ENCODE results near the gene SYNE2. TPM values are rescaled to one million over a fixed set of nuclear protein-coding genes. Genes with fewer than 3 reads are reported as not detected.

The SYNE2 gene
- total and polyA plus RNA-seq, 2 of the 8 experiments (the other 6 are each of a cell fraction or from before 2014, with no cell fraction given) = 32.6 to 46.1 TPM

DNA sequence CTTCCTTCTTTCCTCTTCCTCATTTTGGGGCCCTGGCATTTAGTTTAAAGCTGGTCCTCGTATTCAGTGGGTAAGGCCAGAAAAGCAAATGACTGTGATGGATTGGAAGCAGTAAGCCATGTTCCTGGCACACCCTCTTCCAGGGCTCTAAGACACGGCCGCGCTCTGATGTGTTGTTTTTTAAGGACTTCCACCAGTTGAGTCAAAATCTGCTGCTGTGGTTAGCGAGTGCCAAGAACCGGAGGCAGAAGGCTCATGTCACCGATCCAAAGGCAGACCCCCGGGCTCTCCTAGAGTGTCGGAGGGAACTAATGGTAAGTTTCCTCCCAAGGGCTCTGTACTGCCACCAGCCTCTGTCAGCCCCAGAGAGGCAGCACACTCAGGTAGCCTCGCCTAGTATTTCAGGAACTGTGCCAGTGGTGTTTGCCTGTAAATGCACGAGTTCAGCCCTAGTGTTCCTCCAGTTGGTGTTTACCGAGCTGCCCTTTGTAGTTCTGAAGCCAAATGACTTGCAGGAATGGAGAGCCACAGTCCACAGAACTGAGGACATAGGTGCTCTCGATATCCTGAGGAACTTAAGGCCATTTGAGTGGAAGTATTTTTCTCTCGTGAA is 368.7 kb downstream of the SYNE2 start:
- no peak overlapping the region for H4K91ac ChIP-seq (replicated peaks; ENCODE audit: insufficient read length, low read length)
- no peak overlapping the region for H3K14ac ChIP-seq (ENCODE audit: insufficient read length)
- H3K4me1 ChIP-seq (replicated peaks in 1 of 4; ENCODE audit: control insufficient read depth in 3 of 4, insufficient read depth in 4 of 4, low read length in 3 of 4) = no peaks in the 10 kb centered on the region
- H2AFZ ChIP-seq (ENCODE audit: low read length) = no peak overlapping the region
- H4K20me1 ChIP-seq (replicated peaks in 1 of 2; ENCODE audit: control insufficient read depth in 1 of 2, insufficient read depth in 2 of 2, low read length in 2 of 2) = no peaks in the 10 kb centered on the region
- no peak overlapping the region for H3K56ac ChIP-seq (replicated peaks; ENCODE audit: insufficient read length, low read depth, low read length)
- H3K9me3 ChIP-seq (ENCODE audit: insufficient read depth in 2 of 2, low read depth in 1 of 2, low read length in 1 of 2) = no peaks in the 10 kb centered on the region
- no peak overlapping the region for H2BK120ac ChIP-seq (replicated peaks; ENCODE audit: low read depth, low read length)
- H2BK5ac ChIP-seq (ENCODE audit: low read depth, low read length) = no peak overlapping the region; the same call in 1 of the 2 replicates
- no peak overlapping the region for H4K8ac ChIP-seq (ENCODE audit: extremely low read depth, insufficient read depth, low read length)
- no peak overlapping the region for H3K9ac ChIP-seq (replicated peaks in 1 of 4; ENCODE audit: extremely low read depth in 1 of 4, low read depth in 3 of 4, low read length in 3 of 4)
- no peaks in the 10 kb centered on the region for H3K27me3 ChIP-seq (replicated peaks in 1 of 4; ENCODE audit: control insufficient read depth in 3 of 4, extremely low read depth in 1 of 4, insufficient read depth in 3 of 4, low read length in 3 of 4)
- H3K4ac ChIP-seq (replicated peaks; ENCODE audit: insufficient read length, low read depth, low read length) = no peak overlapping the region
- ChIA-PET POLR2A (ENCODE audit: partially characterized antibody) (no interaction called here), CTCF (ENCODE audit: partially characterized antibody) (interaction anchor here (0.6 to 2.6 kb wide), 3 partner anchors 12 to 910 kb away, joined by 3 to 8 read pairs (median 4); partner anchors contain the start of gene ESR2)
- H4K5ac ChIP-seq (ENCODE audit: insufficient read length, low read depth, low read length) = no peak overlapping the region
- H2BK15ac ChIP-seq (ENCODE audit: low read length) = no peak overlapping the region
- H3K79me2 ChIP-seq (ENCODE audit: control insufficient read depth in 1 of 2, insufficient read depth in 2 of 2, low read length in 2 of 2) = no peaks in the 10 kb centered on the region
- H3K23me2 ChIP-seq (ENCODE audit: low read depth, low read length) = no peaks in the 10 kb centered on the region
- no peak for DNase-seq (ENCODE audit: low read depth in 1 of 2, low spot score in 2 of 2)
- no peak overlapping the region for H2AK5ac ChIP-seq (ENCODE audit: low read depth, low read length)
- H3K36me3 ChIP-seq (ENCODE audit: control insufficient read depth in 2 of 4, insufficient read depth in 4 of 4, low read length in 3 of 4) = peaks cover 11 to 77% (median 43%) of the 10 kb centered on the region in 4 experiments
- 94% methylated on average over 13 of the region's 14 CpGs; no CpG with 5 or more reads in 1 of the 2 experiments for WGBS, 2 experiments (ENCODE audit: extremely low coverage in 1 of 2, insufficient coverage in 1 of 2, insufficient read length in 1 of 2, insufficient replicate concordance in 2 of 2, low coverage in 1 of 2, low lambda C conversion rate in 2 of 2, missing lambda C conversion rate in 1 of 2)
- no peaks in the 10 kb centered on the region for H3K79me1 ChIP-seq (ENCODE audit: low read depth, low read length)
- FAIRE-seq = no peak
- no peak overlapping the region for H2BK12ac ChIP-seq (ENCODE audit: low read depth, low read length)
- no peak overlapping the region for H3K4me2 ChIP-seq (ENCODE audit: insufficient read depth in 1 of 2, low read depth in 2 of 2, low read length in 2 of 2)
- no peak overlapping the region for H3K27ac ChIP-seq (ENCODE audit: low read depth, low read length)
- H3K18ac ChIP-seq (ENCODE audit: extremely low read depth, low read length) = no peak overlapping the region
- TF ChIP-seq SIX5 (IDR thresholded peaks at IDR 0.05; ENCODE audit: low read depth, low read length) (no peak), POU5F1 (IDR thresholded peaks at IDR 0.05; ENCODE audit: low read depth, low read length) (no peak), TAF1 (IDR thresholded peaks at IDR 0.05; ENCODE audit: low read depth, low read length) (no peak), NANOG (IDR thresholded peaks at IDR 0.05; ENCODE audit: insufficient read depth, low read depth, low read length, poor library complexity, severe bottlenecking) (no peak), YY1 (IDR thresholded peaks at IDR 0.05; ENCODE audit: low read depth, low read length) (no peak), JUND (IDR thresholded peaks at IDR 0.05; ENCODE audit: low read length) (no peak), EZH2 (IDR thresholded peaks at IDR 0.05; ENCODE audit: low read depth, low read length, severe bottlenecking) (no peak), SAP30 (IDR thresholded peaks at IDR 0.05; ENCODE audit: insufficient read depth, insufficient replicate concordance, low read length) (no peak), CHD1 (IDR thresholded peaks at IDR 0.05; ENCODE audit: low read depth, low read length) (no peak)
- TF ChIP-seq, protein P1, sequence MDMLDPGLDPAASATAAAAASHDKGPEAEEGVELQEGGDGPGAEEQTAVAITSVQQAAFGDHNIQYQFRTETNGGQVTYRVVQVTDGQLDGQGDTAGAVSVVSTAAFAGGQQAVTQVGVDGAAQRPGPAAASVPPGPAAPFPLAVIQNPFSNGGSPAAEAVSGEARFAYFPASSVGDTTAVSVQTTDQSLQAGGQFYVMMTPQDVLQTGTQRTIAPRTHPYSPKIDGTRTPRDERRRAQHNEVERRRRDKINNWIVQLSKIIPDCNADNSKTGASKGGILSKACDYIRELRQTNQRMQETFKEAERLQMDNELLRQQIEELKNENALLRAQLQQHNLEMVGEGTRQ (IDR thresholded peaks at IDR 0.05; ENCODE audit: low read length) = no peak
- no peak overlapping the region for H3K23ac ChIP-seq (ENCODE audit: insufficient read length)
- no peak overlapping the region for H2BK20ac ChIP-seq (ENCODE audit: low read length)
- no peak overlapping the region for H3K4me3 ChIP-seq (ENCODE audit: extremely low read depth in 1 of 4, insufficient read depth in 2 of 4, low read depth in 3 of 4, low read length in 4 of 4)

All from H1 (cell line).